ENCODE results near the gene ZG16B. TPM values are rescaled to one million over a fixed set of nuclear protein-coding genes. Genes with fewer than 3 reads are reported as not detected.

ZG16B gene
- total RNA-seq, 2 donors from 2014 or later: 37.1 to 268 TPM

DNA sequence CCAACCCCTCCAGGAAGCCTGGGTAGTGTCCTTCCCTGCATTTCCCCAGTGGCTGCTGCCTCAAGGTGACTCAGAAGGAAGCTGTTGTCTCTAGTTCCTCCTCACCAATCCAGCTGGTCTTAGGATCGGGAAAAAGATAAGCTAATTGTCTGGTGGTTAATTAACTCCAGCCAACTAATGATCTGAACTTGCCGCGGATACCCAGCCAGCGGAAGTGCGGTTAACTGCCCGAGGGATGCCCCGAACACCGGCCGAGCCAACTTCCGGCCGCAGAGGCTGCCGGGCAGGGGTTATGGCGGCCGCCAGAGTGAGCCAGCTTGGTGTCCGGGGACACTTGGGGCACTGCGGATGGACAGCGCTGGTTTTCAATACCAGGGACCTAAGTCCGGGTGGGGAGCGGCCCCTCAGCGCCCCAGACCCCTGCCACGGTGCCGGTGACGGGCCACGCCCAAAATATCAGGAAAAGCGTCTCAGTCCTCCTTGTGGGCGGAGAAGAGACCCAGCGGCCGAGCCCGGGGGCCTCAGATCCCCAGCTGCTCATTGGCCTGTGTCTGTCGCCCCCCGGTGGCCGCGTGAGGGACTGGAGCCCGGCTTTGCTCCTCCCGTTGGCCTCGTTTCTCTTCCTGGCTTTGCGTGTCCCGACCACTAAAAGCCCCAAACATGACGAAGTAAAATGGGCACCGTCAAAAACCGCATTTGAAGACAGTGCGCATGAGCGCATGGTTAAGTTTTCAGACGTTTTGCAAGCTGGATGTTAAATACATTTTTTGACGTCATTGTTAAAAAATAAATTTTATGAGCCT, 38.1 kb downstream of the ZG16B start:
- no peaks in the 10 kb centered on the region for H3K9me3 ChIP-seq
- H3K36me3 ChIP-seq: no peaks in the 10 kb centered on the region
- H3K27me3 ChIP-seq (replicated peaks; ENCODE audit: insufficient read depth): no peaks in the 10 kb centered on the region
- peak overlapping the region; percentile 80 to 92 for H3K27ac ChIP-seq
- TF ChIP-seq POLR2A (IDR thresholded peaks at IDR 0.05) (no peak), POLR2AphosphoS5 (IDR thresholded peaks at IDR 0.05) (peak; percentile 81)
- TF ChIP-seq, protein P1, sequence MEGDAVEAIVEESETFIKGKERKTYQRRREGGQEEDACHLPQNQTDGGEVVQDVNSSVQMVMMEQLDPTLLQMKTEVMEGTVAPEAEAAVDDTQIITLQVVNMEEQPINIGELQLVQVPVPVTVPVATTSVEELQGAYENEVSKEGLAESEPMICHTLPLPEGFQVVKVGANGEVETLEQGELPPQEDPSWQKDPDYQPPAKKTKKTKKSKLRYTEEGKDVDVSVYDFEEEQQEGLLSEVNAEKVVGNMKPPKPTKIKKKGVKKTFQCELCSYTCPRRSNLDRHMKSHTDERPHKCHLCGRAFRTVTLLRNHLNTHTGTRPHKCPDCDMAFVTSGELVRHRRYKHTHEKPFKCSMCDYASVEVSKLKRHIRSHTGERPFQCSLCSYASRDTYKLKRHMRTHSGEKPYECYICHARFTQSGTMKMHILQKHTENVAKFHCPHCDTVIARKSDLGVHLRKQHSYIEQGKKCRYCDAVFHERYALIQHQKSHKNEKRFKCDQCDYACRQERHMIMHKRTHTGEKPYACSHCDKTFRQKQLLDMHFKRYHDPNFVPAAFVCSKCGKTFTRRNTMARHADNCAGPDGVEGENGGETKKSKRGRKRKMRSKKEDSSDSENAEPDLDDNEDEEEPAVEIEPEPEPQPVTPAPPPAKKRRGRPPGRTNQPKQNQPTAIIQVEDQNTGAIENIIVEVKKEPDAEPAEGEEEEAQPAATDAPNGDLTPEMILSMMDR (IDR thresholded peaks at IDR 0.05): peak; percentile 95 to 99 (median 98)
- H3K4me3 ChIP-seq: peak overlapping the region; percentile 46 to 78
- no peaks in the 10 kb centered on the region for H3K4me1 ChIP-seq (replicated peaks)
- WGBS: under 1% methylated on average over 45 of the region's 45 CpGs
- intact Hi-C loops (cut with DNase I): loop anchor here (5.0 kb wide), 1 partner anchor 91 kb away; the partner anchor contains the start of gene ELOB
- DNase-seq (ENCODE audit: low spot score): peak; percentile 93

DNA sequence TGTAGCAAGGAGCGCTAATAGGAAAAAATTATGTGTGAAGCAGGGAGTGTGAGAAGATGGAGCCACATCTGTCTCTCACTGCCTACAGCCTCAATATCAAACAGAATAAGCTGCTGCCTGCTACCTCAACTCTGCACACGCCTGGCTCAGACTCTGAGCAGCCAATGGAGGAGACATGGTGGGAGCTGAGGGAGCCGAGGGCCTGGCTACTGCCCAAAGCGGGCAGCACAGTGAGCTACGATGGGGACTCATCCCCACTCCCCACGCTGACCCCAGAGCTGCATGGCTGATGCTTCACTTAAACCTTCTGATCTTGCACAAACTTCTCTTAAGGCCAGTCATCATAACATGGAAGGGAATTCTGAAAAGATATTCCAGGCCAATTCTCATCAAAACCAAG, 41.8 kb downstream of the ZG16B start:
- H3K4me1 ChIP-seq (replicated peaks): no peaks in the 10 kb centered on the region
- H3K27ac ChIP-seq: no peak overlapping the region
- no peaks in the 10 kb centered on the region for H3K27me3 ChIP-seq (replicated peaks; ENCODE audit: insufficient read depth)
- DNase-seq (ENCODE audit: low spot score): no peak
- intact Hi-C loops (cut with DNase I): loop anchor here (5.0 kb wide), 2 partner anchors 40 to 55 kb away; partner anchors contain the start of gene FLYWCH1
- no peak overlapping the region for H3K4me3 ChIP-seq
- no peaks in the 10 kb centered on the region for H3K36me3 ChIP-seq
- 76% methylated on average over 6 of the region's 6 CpGs for WGBS
- H3K9me3 ChIP-seq: no peaks in the 10 kb centered on the region
- TF ChIP-seq POLR2AphosphoS5 (IDR thresholded peaks at IDR 0.05) (no peak), POLR2A (IDR thresholded peaks at IDR 0.05) (no peak)
- TF ChIP-seq, protein P1 (IDR thresholded peaks at IDR 0.05): no peak

DNA sequence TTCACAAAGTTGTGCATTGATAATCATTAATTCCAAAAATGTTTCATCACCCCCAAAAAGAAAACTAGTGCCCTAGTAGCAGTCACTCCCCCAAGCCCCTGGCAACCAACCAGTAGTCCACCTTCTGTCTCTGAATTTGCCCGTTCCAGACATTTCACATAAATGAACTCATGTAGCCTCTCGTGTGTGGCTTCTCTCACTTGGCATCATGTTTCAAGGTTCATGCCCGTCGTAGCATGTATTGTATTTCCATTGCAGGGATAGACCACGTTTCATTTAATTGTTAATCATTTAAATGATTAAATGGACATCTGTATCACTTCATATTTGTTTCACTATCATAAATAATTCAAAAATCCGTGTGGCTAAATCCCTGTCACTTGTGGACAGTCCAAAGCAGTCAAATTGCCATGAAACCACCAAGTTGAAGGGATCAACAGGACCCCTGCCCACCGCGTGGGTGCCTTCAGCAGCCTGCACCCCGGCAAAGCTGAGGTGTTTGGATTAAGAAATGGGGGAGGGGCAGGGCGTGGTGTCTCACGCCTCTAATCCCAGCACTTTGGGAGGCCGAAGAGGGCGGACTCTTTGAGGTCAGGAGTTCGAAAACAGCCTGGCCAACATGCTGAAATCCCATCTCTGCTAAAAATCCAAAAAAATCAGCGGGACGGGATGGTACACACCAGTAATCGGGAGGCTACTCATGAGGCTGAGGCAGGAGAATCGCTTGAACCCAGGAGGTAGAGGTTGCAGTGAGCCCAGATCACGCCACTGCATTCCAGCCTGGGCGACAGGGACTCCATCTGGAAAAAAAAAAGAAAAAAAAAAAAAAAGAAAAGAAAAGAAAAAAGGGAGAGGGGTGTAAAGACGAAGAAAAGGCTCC, 44.2 kb downstream of the ZG16B start:
- no peak overlapping the region for H3K4me3 ChIP-seq
- H3K9me3 ChIP-seq: no peaks in the 10 kb centered on the region
- 46% methylated on average over 21 of the region's 21 CpGs for WGBS
- no peak for DNase-seq (ENCODE audit: low spot score)
- TF ChIP-seq, protein P1 (IDR thresholded peaks at IDR 0.05): no peak
- TF ChIP-seq POLR2AphosphoS5 (IDR thresholded peaks at IDR 0.05) (no peak), POLR2A (IDR thresholded peaks at IDR 0.05) (no peak)
- no peaks in the 10 kb centered on the region for H3K36me3 ChIP-seq
- peaks cover 3% of the 10 kb centered on the region for H3K4me1 ChIP-seq (replicated peaks)
- H3K27ac ChIP-seq: peak overlapping the region; percentile 15 to 41
- intact Hi-C loops (cut with DNase I): loop anchor here (5.0 kb wide), 2 partner anchors 38 to 53 kb away; partner anchors contain the start of gene FLYWCH1
- H3K27me3 ChIP-seq (replicated peaks; ENCODE audit: insufficient read depth): no peaks in the 10 kb centered on the region

DNA sequence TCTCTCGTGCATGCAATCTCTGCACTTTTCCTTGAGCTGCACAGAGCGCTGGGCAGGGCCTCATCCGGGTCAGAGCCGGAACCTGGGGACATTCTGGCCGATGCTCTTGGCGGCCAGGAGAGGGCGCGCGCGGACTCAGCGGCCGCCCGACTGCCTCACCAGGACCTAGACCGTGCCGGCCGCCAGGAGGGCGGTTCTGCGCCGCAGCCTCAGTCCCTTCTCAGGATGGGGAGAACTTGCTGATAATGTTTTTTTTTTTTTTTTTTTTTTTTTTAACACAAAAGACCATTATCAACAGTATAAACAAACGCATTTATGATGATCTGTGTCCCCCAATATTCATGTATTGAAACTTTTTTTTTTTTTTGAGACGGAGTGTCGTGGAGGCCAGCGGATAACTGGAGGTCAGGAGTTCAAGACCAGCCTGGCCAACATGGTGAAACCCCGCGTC, 44.8 kb downstream of the ZG16B start:
- WGBS: 12% methylated on average over 25 of the region's 25 CpGs
- TF ChIP-seq, protein P1 (IDR thresholded peaks at IDR 0.05): peak; percentile 79 to 99 (median 92)
- TF ChIP-seq POLR2AphosphoS5 (IDR thresholded peaks at IDR 0.05) (peak; percentile 87), POLR2A (IDR thresholded peaks at IDR 0.05) (no peak)

More for the DNA sequence above, 44.8 kb downstream of the ZG16B start:
- Histone ChIP-seq H3K27ac (peak overlapping the region; percentile 15 to 41), H3K4me1 (replicated peaks) (peaks cover 3% of the 10 kb centered on the region), H3K36me3 (no peaks in the 10 kb centered on the region), H3K4me3 (no peak overlapping the region), H3K9me3 (no peaks in the 10 kb centered on the region), H3K27me3 (replicated peaks; ENCODE audit: insufficient read depth) (no peaks in the 10 kb centered on the region)
- intact Hi-C loops (cut with DNase I): loop anchor here (5.0 kb wide), 2 partner anchors 37 to 52 kb away; partner anchors contain the start of gene FLYWCH1
- DNase-seq (ENCODE audit: low spot score): peak; percentile 74

Measured in prostate gland (tissue), 2 donors.